Tibial artery (tissue), 4 donors: ENCODE data around the gene TMED5.

ENCODE experiments used
- DNase-seq, 2 donors: peaks; one replicate each; pipeline ENCODE4 v3.0.0-alpha.2; 2019
- H3K27ac ChIP-seq, 2 donors: fragments of 200-600 bp; sonication (generic) in 1 of 2; 1 replicate in 1 of 2; 2 replicates in 1 of 2; pipeline ENCODE4 v1.5.1; 2018 to 2019; ENCODE audit warnings: mild to moderate bottlenecking in 1 of 2
- H3K27me3 ChIP-seq, 2 donors: fragments of 200-600 bp; sonication (generic) in 1 of 2; one replicate each; pipeline versions ENCODE4 v1.5.1 to v1.6.0; 2016 to 2019
- H3K36me3 ChIP-seq, 3 donors: fragments of 200-600 bp; sonication (generic) in 2 of 3; one replicate each; pipeline ENCODE4 v1.5.1; 2016 to 2019; ENCODE audit warnings: mild to moderate bottlenecking in 2 of 3
- H3K4me1 ChIP-seq, 4 donors: fragments of 200-600 bp; sonication (generic) in 2 of 4; 1 replicate in 3 of 4; 2 replicates in 1 of 4; pipeline ENCODE4 v1.5.1; 2016 to 2019
- H3K4me3 ChIP-seq, 2 donors: fragments of 200-600 bp; sonication (generic) in 1 of 2; 1 replicate in 1 of 2; 2 replicates in 1 of 2; pipeline ENCODE4 v1.5.1; 2018 to 2019; ENCODE audit warnings: mild to moderate bottlenecking in 2 of 2
- H3K9me3 ChIP-seq, 3 donors: fragments of 200-600 bp; sonication (generic) in 1 of 3; one replicate each; pipeline ENCODE4 v1.5.1; 2016 to 2019
- CTCF ChIP-seq, 2 experiments: fragments of 200-600 bp in 1 of 2; fragments of 450-650 bp in 1 of 2; IDR thresholded peaks; one replicate each; pipeline ENCODE4 v1.5.1; 2017 to 2019; ENCODE audit warnings: antibody characterized with exemption in 2 of 2, mild to moderate bottlenecking in 1 of 2, moderate library complexity in 1 of 2
- intact Hi-C: fragments of 100-400 bp; cut with DNase I; formaldehyde crosslinking; loops from one replicate; pipeline ENCODE4 v1.15.0; 2023; ENCODE audit warnings: low total_unique reads

Gene TMED5

GRCh38 chr1:93215322-93215721 lies 35.1 kb upstream of the TMED5 start:
- DNase-seq, result no peak
- Histone ChIP-seq H3K4me1 (no peaks in the 10 kb centered on the region), H3K36me3 (peaks cover 1 to 5% (median 4%) of the 10 kb centered on the region in 3 donors), H3K27ac (no peak overlapping the region), H3K9me3 (no peaks in the 10 kb centered on the region), H3K27me3 (no peaks in the 10 kb centered on the region), H3K4me3 (no peak overlapping the region)
- no peak for TF ChIP-seq CTCF (IDR thresholded peaks at IDR 0.05)
- intact Hi-C loops, result no loop called here

DNA sequence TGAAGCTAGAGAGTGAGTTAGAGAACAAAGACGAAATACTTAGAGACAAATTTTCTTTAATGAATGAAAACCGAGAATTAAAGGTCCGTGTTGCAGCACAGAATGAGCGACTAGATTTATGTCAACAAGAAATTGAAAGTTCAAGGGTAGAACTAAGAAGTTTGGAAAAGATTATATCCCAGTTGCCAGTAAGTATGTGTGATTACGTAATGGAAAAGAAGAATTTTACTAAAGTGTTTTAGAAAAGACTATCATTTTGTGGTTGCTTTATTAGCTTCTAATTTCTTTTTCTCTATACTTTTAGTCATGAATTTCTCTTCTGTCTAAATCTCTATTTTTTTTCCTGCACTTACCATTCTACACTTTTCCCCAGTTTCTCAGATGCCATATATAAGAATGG lies 27.0 kb upstream of the TMED5 start:
- no peak overlapping the region for H3K4me3 ChIP-seq
- no peaks in the 10 kb centered on the region for H3K27me3 ChIP-seq
- no peaks in the 10 kb centered on the region for H3K36me3 ChIP-seq
- DNase-seq, result no peak
- intact Hi-C loops, result no loop called here
- H3K27ac ChIP-seq, result no peak overlapping the region
- no peaks in the 10 kb centered on the region for H3K9me3 ChIP-seq
- no peaks in the 10 kb centered on the region for H3K4me1 ChIP-seq
- no peak for TF ChIP-seq CTCF (IDR thresholded peaks at IDR 0.05)

- no peak for DNase-seq
- Histone ChIP-seq H3K27ac (no peak overlapping the region), H3K36me3 (no peaks in the 10 kb centered on the region), H3K4me3 (no peak overlapping the region), H3K4me1 (no peaks in the 10 kb centered on the region), H3K27me3 (no peaks in the 10 kb centered on the region), H3K9me3 (no peaks in the 10 kb centered on the region)
- intact Hi-C loops, result no loop called here
- TF ChIP-seq CTCF (IDR thresholded peaks at IDR 0.05), result no peak
Observed at GRCh38 chr1:93206567-93206954, 26.3 kb upstream of the TMED5 start.

DNA sequence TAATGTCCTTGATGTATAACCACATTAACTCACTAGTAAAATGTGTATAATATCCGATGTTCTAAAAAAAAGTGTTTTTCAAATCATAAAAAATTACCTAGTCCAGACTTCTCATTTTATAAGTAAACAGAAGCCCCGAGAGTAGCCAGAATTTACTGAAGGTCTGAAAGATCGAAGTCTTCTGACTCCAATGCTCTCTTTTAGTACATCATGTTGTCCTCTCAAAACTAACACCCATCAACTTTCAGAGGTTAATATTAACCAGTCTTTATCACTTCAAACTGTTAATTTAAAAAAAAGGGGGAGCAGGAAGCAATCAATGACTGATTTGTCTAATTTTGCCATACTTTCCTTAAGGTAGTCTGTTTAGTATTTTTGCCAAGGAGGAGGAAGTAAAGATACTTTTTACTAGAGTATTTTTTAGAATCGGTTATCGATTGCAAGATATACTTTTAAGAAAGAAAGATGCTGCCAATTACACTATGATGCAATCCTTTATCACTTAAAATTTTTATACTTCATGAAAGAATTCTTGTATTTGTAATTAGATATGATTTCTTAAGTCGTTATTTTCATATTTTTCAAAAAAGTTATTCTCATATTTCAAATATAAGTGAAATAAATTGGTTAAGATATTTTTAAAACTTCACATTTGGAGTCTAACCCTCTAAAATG lies 25.8 kb upstream of the TMED5 start:
- Histone ChIP-seq H3K36me3 (no peaks in the 10 kb centered on the region), H3K9me3 (no peaks in the 10 kb centered on the region), H3K4me1 (no peaks in the 10 kb centered on the region), H3K4me3 (no peak overlapping the region), H3K27me3 (no peaks in the 10 kb centered on the region), H3K27ac (no peak overlapping the region)
- intact Hi-C loops, result no loop called here
- DNase-seq, result no peak
- TF ChIP-seq CTCF (IDR thresholded peaks at IDR 0.05), result no peak

GRCh38 chr1:93200714-93201113 lies 20.5 kb upstream of the TMED5 start:
- intact Hi-C loops, result no loop called here
- Histone ChIP-seq H3K9me3 (no peaks in the 10 kb centered on the region), H3K36me3 (no peaks in the 10 kb centered on the region), H3K4me3 (no peak overlapping the region), H3K27ac (no peak overlapping the region), H3K4me1 (no peaks in the 10 kb centered on the region), H3K27me3 (no peaks in the 10 kb centered on the region)
- TF ChIP-seq CTCF (IDR thresholded peaks at IDR 0.05), result no peak
- DNase-seq, result no peak
